DOHH2 (cell line): ENCODE measurements around the gene SLC2A4.

Experiments
- EZH2phosphoT487 ChIP-seq: fragments of 200-600 bp; sonication (generic); IDR thresholded peaks from 2 replicates; pipeline ENCODE4 v1.6.1; 2017; ENCODE audit warnings: borderline replicate concordance, mild to moderate bottlenecking, antibody characterized with exemption, low read length, moderate library complexity, mixed read lengths
- TF ChIP-seq, protein P1 (sequence below): fragments of 200-600 bp; sonication (generic); IDR thresholded peaks from one replicate; pipeline ENCODE4 v1.5.1; 2014; ENCODE audit warnings: antibody characterized with exemption, mild to moderate bottlenecking, low read depth, low read length; ENCODE audit not compliant: poor library complexity, severe bottlenecking

DNA sequence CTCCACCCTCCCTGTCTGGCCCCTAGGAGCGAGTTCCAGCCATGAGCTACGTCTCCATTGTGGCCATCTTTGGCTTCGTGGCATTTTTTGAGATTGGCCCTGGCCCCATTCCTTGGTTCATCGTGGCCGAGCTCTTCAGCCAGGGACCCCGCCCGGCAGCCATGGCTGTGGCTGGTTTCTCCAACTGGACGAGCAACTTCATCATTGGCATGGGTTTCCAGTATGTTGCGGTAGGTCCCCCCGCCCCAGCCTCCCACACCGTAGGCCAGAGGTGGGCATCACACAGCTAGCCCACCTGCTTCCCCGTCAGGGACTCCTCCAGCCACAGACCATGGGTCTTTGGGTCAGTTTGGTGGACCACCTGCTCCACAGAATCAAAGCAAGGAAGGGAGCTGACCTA is 4.2 kb downstream of the SLC2A4 start:
- TF ChIP-seq, protein P1, sequence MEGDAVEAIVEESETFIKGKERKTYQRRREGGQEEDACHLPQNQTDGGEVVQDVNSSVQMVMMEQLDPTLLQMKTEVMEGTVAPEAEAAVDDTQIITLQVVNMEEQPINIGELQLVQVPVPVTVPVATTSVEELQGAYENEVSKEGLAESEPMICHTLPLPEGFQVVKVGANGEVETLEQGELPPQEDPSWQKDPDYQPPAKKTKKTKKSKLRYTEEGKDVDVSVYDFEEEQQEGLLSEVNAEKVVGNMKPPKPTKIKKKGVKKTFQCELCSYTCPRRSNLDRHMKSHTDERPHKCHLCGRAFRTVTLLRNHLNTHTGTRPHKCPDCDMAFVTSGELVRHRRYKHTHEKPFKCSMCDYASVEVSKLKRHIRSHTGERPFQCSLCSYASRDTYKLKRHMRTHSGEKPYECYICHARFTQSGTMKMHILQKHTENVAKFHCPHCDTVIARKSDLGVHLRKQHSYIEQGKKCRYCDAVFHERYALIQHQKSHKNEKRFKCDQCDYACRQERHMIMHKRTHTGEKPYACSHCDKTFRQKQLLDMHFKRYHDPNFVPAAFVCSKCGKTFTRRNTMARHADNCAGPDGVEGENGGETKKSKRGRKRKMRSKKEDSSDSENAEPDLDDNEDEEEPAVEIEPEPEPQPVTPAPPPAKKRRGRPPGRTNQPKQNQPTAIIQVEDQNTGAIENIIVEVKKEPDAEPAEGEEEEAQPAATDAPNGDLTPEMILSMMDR: no peak
- TF ChIP-seq EZH2phosphoT487: no peak
